ENCODE results near the gene CDK18. TPM values are rescaled to one million over a fixed set of nuclear protein-coding genes. Genes with fewer than 3 reads are reported as not detected.
"Not testable (repeated sequence)": the region's sequence is repeated elsewhere in the genome, so short reads cannot be mapped to it uniquely, and the experiment has no call there.

The CDK18 gene
- total and polyA plus RNA-seq, 3 experiments from 2014 or later: 0.43 to 1.6 (median 1.4) TPM

GRCh38 chr1:205475855-205476254 lies 28.6 kb upstream of the CDK18 start:
- peaks cover 8% of the 10 kb centered on the region for H3K27me3 ChIP-seq (ENCODE audit: insufficient read depth, low read length, poor library complexity, severe bottlenecking)
- no peak overlapping the region for H3K4me3 Mint-ChIP-seq
- no peak overlapping the region for H3K27ac ChIP-seq (ENCODE audit: low read depth, low read length)
- no peak for DNase-seq
- no peaks in the 10 kb centered on the region for H3K36me3 ChIP-seq (ENCODE audit: insufficient read depth, low read length)
- peaks cover 0 to 8% (median 3%) of the 10 kb centered on the region in 5 donors for H3K9me3 Mint-ChIP-seq
- ChIA-PET CTCF (interaction anchor here (0.9 to 6.1 kb wide), 4 partner anchors 9 to 122 kb away, joined by 3 to 36 read pairs (median 3); no protein-coding TSS in a partner anchor), POLR2A (no interaction called here)
- peaks cover 27 to 47% (median 33%) of the 10 kb centered on the region in 3 donors for H3K4me1 Mint-ChIP-seq
- no peak overlapping the region for H3K27ac Mint-ChIP-seq
- H3K27me3 Mint-ChIP-seq: peaks cover 15 to 26% of the 10 kb centered on the region in 2 donors
- peaks cover 17% of the 10 kb centered on the region for H3K4me1 ChIP-seq (ENCODE audit: insufficient read depth, low read length)
- peaks cover 0 to 4% (median 2%) of the 10 kb centered on the region in 3 donors for H3K36me3 Mint-ChIP-seq
- H3K9me3 ChIP-seq (ENCODE audit: low read length): peaks cover 5% of the 10 kb centered on the region
- H3K4me3 ChIP-seq (ENCODE audit: low read length): no peak overlapping the region

- H3K27me3 Mint-ChIP-seq: peaks cover 10 to 24% of the 10 kb centered on the region in 2 donors
- CTCF ChIA-PET: interaction anchor here (6.1 kb wide), 1 partner anchor 10 kb away, joined by 36 read pairs; no protein-coding TSS in a partner anchor
- H3K4me1 Mint-ChIP-seq: peaks cover 35 to 55% (median 40%) of the 10 kb centered on the region in 3 donors
- H3K27ac ChIP-seq (ENCODE audit: low read depth, low read length): no peak overlapping the region
- peak overlapping the region in 1 of 7 donors; percentile 26 for H3K4me3 Mint-ChIP-seq
- peak overlapping the region in 6 of 8 donors; percentile 3 to 91 (median 56) for H3K27ac Mint-ChIP-seq
- POLR2A ChIA-PET: no interaction called here
- peaks cover 8% of the 10 kb centered on the region for H3K27me3 ChIP-seq (ENCODE audit: insufficient read depth, low read length, poor library complexity, severe bottlenecking)
- peaks cover 0 to 8% (median 3%) of the 10 kb centered on the region in 5 donors for H3K9me3 Mint-ChIP-seq
- peaks cover 5% of the 10 kb centered on the region for H3K9me3 ChIP-seq (ENCODE audit: low read length)
- H3K36me3 Mint-ChIP-seq: peaks cover 0 to 2% (median 2%) of the 10 kb centered on the region in 3 donors
- H3K4me1 ChIP-seq (ENCODE audit: insufficient read depth, low read length): peaks cover 24% of the 10 kb centered on the region
- no peak overlapping the region for H3K4me3 ChIP-seq (ENCODE audit: low read length)
- H3K36me3 ChIP-seq (ENCODE audit: insufficient read depth, low read length): no peaks in the 10 kb centered on the region
- DNase-seq: peak in 1 of 5 donors; percentile 4
Measured at GRCh38 chr1:205476648-205477047, 27.8 kb upstream of the CDK18 start.

DNA sequence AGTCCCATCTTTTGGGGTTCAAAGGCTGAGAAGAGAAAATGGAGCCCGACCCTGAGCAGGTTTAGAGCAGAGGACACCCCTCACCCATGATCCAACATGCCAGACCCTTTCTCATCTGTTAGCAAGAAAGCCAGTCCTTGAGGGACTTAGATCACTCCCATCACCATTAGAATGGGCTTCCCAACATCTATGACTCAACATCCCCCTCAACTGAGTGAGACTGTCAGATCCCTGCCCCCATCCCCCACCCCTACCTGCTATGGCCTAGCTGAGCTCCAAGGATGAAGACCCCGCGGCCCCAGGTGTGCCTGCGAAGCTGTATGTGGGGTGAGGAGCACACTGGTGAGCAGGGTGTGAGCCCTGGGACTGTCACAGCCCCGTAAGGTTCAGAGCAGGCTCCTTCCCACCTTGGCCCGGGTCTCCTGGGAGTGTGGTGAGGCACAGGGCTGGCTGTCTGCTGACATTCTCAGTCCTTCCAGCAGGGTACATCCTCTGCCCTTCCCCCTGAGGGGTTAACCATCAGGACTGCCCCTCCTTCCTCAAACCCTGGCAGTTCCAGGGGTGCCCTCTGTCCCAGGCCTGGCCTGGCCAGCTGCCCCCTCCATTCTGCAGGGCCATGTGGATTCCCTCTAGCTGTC lies 27.2 kb upstream of the CDK18 start:
- Histone ChIP-seq H3K27ac (ENCODE audit: low read depth, low read length) (no peak overlapping the region), H3K36me3 (ENCODE audit: insufficient read depth, low read length) (no peaks in the 10 kb centered on the region), H3K4me1 (ENCODE audit: insufficient read depth, low read length) (peaks cover 30% of the 10 kb centered on the region), H3K4me3 (ENCODE audit: low read length) (no peak overlapping the region), H3K27me3 (ENCODE audit: insufficient read depth, low read length, poor library complexity, severe bottlenecking) (peaks cover 8% of the 10 kb centered on the region), H3K9me3 (ENCODE audit: low read length) (peaks cover 5% of the 10 kb centered on the region)
- Mint-ChIP-seq H3K4me1 (peaks cover 39 to 60% (median 46%) of the 10 kb centered on the region in 3 donors), H3K27ac (peak overlapping the region in 4 of 8 donors; percentile 72 to 91 (median 80)), H3K9me3 (peaks cover 0 to 8% (median 3%) of the 10 kb centered on the region in 5 donors), H3K4me3 (peak overlapping the region in 1 of 7 donors; percentile 26), H3K36me3 (peaks cover 0 to 2% (median 0%) of the 10 kb centered on the region in 3 donors), H3K27me3 (peaks cover 6 to 20% of the 10 kb centered on the region in 2 donors)
- ChIA-PET POLR2A (no interaction called here), CTCF (interaction anchor here (1.1 to 6.1 kb wide), 2 partner anchors 9 to 37 kb away, joined by 3 to 36 read pairs; no protein-coding TSS in a partner anchor)
- DNase-seq: peak in 1 of 5 donors; percentile 44

GRCh38 chr1:205477759-205478247 lies 26.7 kb upstream of the CDK18 start:
- Mint-ChIP-seq H3K4me1 (peaks cover 39 to 60% (median 46%) of the 10 kb centered on the region in 3 donors), H3K36me3 (peaks cover 0 to 2% (median 0%) of the 10 kb centered on the region in 3 donors), H3K9me3 (peaks cover 0 to 8% (median 3%) of the 10 kb centered on the region in 5 donors), H3K27ac (peak overlapping the region in 4 of 8 donors; percentile 12 to 75 (median 40)), H3K4me3 (peak overlapping the region in 2 of 7 donors; percentile 12 to 65), H3K27me3 (peaks cover 1 to 15% of the 10 kb centered on the region in 2 donors)
- H3K9me3 ChIP-seq (ENCODE audit: low read length): peaks cover 5% of the 10 kb centered on the region
- DNase-seq: no peak
- POLR2A ChIA-PET: no interaction called here
- no peak overlapping the region for H3K27ac ChIP-seq (ENCODE audit: low read depth, low read length)
- CTCF ChIA-PET: interaction anchor here (1.1 to 6.1 kb wide), 5 partner anchors 8 to 204 kb away, joined by 3 to 36 read pairs (median 4); no protein-coding TSS in a partner anchor
- peaks cover 30% of the 10 kb centered on the region for H3K4me1 ChIP-seq (ENCODE audit: insufficient read depth, low read length)
- no peak overlapping the region for H3K4me3 ChIP-seq (ENCODE audit: low read length)
- H3K27me3 ChIP-seq (ENCODE audit: insufficient read depth, low read length, poor library complexity, severe bottlenecking): peaks cover 8% of the 10 kb centered on the region
- no peaks in the 10 kb centered on the region for H3K36me3 ChIP-seq (ENCODE audit: insufficient read depth, low read length)

- Mint-ChIP-seq H3K4me1 (peaks cover 50 to 62% (median 58%) of the 10 kb centered on the region in 3 donors), H3K27ac (peak overlapping the region in 6 of 8 donors; percentile 40 to 91 (median 74)), H3K4me3 (peak overlapping the region in 1 of 7 donors; percentile 68)
- peaks cover 30% of the 10 kb centered on the region for H3K4me1 ChIP-seq (ENCODE audit: insufficient read depth, low read length)
- not testable (repeated sequence) for H3K9me3 Mint-ChIP-seq; H3K36me3 Mint-ChIP-seq; H3K27ac ChIP-seq (ENCODE audit: low read depth, low read length); H3K27me3 ChIP-seq (ENCODE audit: insufficient read depth, low read length, poor library complexity, severe bottlenecking); H3K36me3 ChIP-seq (ENCODE audit: insufficient read depth, low read length); H3K4me3 ChIP-seq (ENCODE audit: low read length); H3K9me3 ChIP-seq (ENCODE audit: low read length); DNase-seq; H3K27me3 Mint-ChIP-seq
- ChIA-PET CTCF (interaction anchor here (1.1 to 6.1 kb wide), 6 partner anchors 7 to 205 kb away, joined by 3 to 36 read pairs (median 5); no protein-coding TSS in a partner anchor), POLR2A (interaction anchor here (0.6 kb wide), 1 partner anchor 193 kb away, joined by 6 read pairs; no protein-coding TSS in a partner anchor)
Measured at GRCh38 chr1:205478985-205479384, 25.5 kb upstream of the CDK18 start.

DNA sequence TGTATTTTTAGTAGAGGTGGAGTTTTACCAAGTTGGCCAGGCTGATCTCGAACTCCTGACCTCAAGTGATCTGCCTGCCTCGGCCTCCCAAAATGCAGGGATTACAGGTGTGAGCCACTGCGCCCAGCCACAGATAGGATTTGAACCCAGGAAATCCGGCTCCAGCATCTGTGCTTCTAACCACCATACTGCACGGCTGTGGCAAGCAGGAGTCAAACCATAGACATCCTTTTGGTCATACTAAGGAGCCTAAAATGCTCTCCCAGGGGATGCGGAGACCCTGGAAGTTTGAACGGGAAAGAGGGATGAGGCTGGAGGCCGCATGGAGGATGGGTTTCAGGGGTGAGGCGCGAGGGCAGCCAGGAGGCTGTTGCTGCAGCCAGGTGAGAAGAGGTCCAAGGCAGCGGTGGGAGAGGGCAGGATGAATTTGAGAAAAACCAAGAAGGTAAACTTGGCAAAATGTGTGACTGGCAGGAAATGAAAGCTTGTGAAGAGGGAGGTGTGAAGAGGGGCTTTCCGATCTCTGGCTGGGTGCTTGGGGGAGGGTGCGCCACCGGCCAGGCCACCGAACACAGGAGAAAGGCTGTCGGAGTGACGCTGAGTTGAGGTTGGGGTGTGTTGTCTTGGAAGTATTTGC lies 24.0 kb upstream of the CDK18 start:
- peaks cover 0 to under 1% of the 10 kb centered on the region in 2 donors for H3K27me3 Mint-ChIP-seq
- Histone ChIP-seq H3K4me1 (ENCODE audit: insufficient read depth, low read length) (peaks cover 34% of the 10 kb centered on the region), H3K4me3 (ENCODE audit: low read length) (no peak overlapping the region), H3K27ac (ENCODE audit: low read depth, low read length) (peak overlapping the region; percentile 56), H3K9me3 (ENCODE audit: low read length) (no peaks in the 10 kb centered on the region), H3K27me3 (ENCODE audit: insufficient read depth, low read length, poor library complexity, severe bottlenecking) (no peaks in the 10 kb centered on the region), H3K36me3 (ENCODE audit: insufficient read depth, low read length) (no peaks in the 10 kb centered on the region)
- CTCF ChIA-PET: interaction anchor here (0.9 to 6.1 kb wide), 5 partner anchors 6 to 54 kb away, joined by 3 to 36 read pairs (median 4); no protein-coding TSS in a partner anchor
- POLR2A ChIA-PET: interaction anchor here (1.0 to 1.7 kb wide), 4 partner anchors 23 to 83 kb away, joined by 3 to 7 read pairs (median 3); no protein-coding TSS in a partner anchor
- peak; percentile 63 to 89 (median 70) for DNase-seq
- no peaks in the 10 kb centered on the region for H3K9me3 Mint-ChIP-seq
- peaks cover 61 to 74% (median 65%) of the 10 kb centered on the region in 3 donors for H3K4me1 Mint-ChIP-seq
- H3K4me3 Mint-ChIP-seq: peak overlapping the region; percentile 39 to 79 (median 74)
- no peaks in the 10 kb centered on the region for H3K36me3 Mint-ChIP-seq
- H3K27ac Mint-ChIP-seq: peak overlapping the region; percentile 91 to 99 (median 98)

- DNase-seq: no peak
- Histone ChIP-seq H3K9me3 (ENCODE audit: low read length) (no peaks in the 10 kb centered on the region), H3K4me3 (ENCODE audit: low read length) (peak overlapping the region; percentile 41), H3K4me1 (ENCODE audit: insufficient read depth, low read length) (peaks cover 38% of the 10 kb centered on the region), H3K27ac (ENCODE audit: low read depth, low read length) (peak overlapping the region; percentile 63), H3K27me3 (ENCODE audit: insufficient read depth, low read length, poor library complexity, severe bottlenecking) (no peaks in the 10 kb centered on the region), H3K36me3 (ENCODE audit: insufficient read depth, low read length) (no peaks in the 10 kb centered on the region)
- H3K27me3 Mint-ChIP-seq: peaks cover 2 to 3% of the 10 kb centered on the region in 2 donors
- H3K4me3 Mint-ChIP-seq: peak overlapping the region; percentile 61 to 88 (median 78)
- H3K36me3 Mint-ChIP-seq: no peaks in the 10 kb centered on the region
- H3K9me3 Mint-ChIP-seq: no peaks in the 10 kb centered on the region
- peaks cover 65 to 78% (median 69%) of the 10 kb centered on the region in 3 donors for H3K4me1 Mint-ChIP-seq
- ChIA-PET CTCF (interaction anchor here (1.1 to 9.0 kb wide), 4 partner anchors 41 to 83 kb away, joined by 3 to 146 read pairs (median 6); no protein-coding TSS in a partner anchor), POLR2A (interaction anchor here (1.0 to 1.7 kb wide), 3 partner anchors 24 to 40 kb away, joined by 3 to 7 read pairs (median 3); no protein-coding TSS in a partner anchor)
- H3K27ac Mint-ChIP-seq: peak overlapping the region; percentile 91 to 99 (median 98)
Measured at GRCh38 chr1:205481218-205481617, 23.3 kb upstream of the CDK18 start.
